Cerebellar nuclear complex (tissue), 1 donor: ENCODE results near the gene NOS2.

ENCODE experiments used
- DNase-seq, 2 experiments: peaks; one replicate each; lab custom pipeline; 2025; lab: John Stamatoyannopoulos, UW

Gene NOS2

GRCh38 chr17:27818401-27819105 is 18.2 kb upstream of the NOS2 start:
- DNase-seq, result no peak

GRCh38 chr17:27817731-27818130 is 17.4 kb upstream of the NOS2 start:
- no peak for DNase-seq

- DNase-seq, result no peak
These were observed 16.6 kb upstream of the NOS2 start for GRCh38 chr17:27816946-27817345.

- DNase-seq, result no peak
These were observed 11.6 kb upstream of the NOS2 start for GRCh38 chr17:27811961-27812360.

- DNase-seq, result no peak
These were observed 10.7 kb upstream of the NOS2 start for GRCh38 chr17:27810902-27811557.

- no peak for DNase-seq
These were observed 10.0 kb upstream of the NOS2 start for GRCh38 chr17:27810211-27810901.

GRCh38 chr17:27809555-27809954 is 9.2 kb upstream of the NOS2 start:
- DNase-seq, result no peak

GRCh38 chr17:27808628-27809027 is 8.3 kb upstream of the NOS2 start:
- no peak for DNase-seq

- no peak for DNase-seq
These were observed 7.5 kb upstream of the NOS2 start for GRCh38 chr17:27807567-27808470.

- DNase-seq, result peak in 1 of 2 experiments; percentile 74
These were observed 5.3 kb upstream of the NOS2 start for GRCh38 chr17:27805520-27806146.

GRCh38 chr17:27804113-27804512 is 3.8 kb upstream of the NOS2 start:
- no peak for DNase-seq

- no peak for DNase-seq
These were observed 2.8 kb upstream of the NOS2 start for GRCh38 chr17:27802962-27803680.

- DNase-seq, result no peak
These were observed 1.7 kb upstream of the NOS2 start for GRCh38 chr17:27802033-27802432.

GRCh38 chr17:27798376-27798775 is 2.0 kb downstream of the NOS2 start:
- DNase-seq, result no peak

GRCh38 chr17:27797390-27798091 is 2.8 kb downstream of the NOS2 start:
- no peak for DNase-seq

- no peak for DNase-seq
These were observed 6.3 kb downstream of the NOS2 start for GRCh38 chr17:27793906-27794569.

GRCh38 chr17:27793168-27793905 is 7.0 kb downstream of the NOS2 start:
- no peak for DNase-seq

- no peak for DNase-seq
These were observed 8.2 kb downstream of the NOS2 start for GRCh38 chr17:27792095-27792494.

- DNase-seq, result no peak
These were observed 11.4 kb downstream of the NOS2 start for GRCh38 chr17:27788919-27789318.
